GM21447 (cell line): ENCODE data around the gene LST1.
A peak's percentile ranks its signal among the peaks of the same experiment; 100 is the strongest.

Source experiments
- ATAC-seq: cut with Tn5 transposase; IDR thresholded peaks from one replicate; pipeline ENCODE4 v1.9.1; 2021; ENCODE audit not compliant: unreplicated experiment

The LST1 gene

GRCh38 chr6:31559958-31560696, 25.9 kb upstream of the LST1 start:
- ATAC-seq, result peak; percentile 62

- no peak for ATAC-seq
Measured at GRCh38 chr6:31560697-31561058, 25.4 kb upstream of the LST1 start.

DNA sequence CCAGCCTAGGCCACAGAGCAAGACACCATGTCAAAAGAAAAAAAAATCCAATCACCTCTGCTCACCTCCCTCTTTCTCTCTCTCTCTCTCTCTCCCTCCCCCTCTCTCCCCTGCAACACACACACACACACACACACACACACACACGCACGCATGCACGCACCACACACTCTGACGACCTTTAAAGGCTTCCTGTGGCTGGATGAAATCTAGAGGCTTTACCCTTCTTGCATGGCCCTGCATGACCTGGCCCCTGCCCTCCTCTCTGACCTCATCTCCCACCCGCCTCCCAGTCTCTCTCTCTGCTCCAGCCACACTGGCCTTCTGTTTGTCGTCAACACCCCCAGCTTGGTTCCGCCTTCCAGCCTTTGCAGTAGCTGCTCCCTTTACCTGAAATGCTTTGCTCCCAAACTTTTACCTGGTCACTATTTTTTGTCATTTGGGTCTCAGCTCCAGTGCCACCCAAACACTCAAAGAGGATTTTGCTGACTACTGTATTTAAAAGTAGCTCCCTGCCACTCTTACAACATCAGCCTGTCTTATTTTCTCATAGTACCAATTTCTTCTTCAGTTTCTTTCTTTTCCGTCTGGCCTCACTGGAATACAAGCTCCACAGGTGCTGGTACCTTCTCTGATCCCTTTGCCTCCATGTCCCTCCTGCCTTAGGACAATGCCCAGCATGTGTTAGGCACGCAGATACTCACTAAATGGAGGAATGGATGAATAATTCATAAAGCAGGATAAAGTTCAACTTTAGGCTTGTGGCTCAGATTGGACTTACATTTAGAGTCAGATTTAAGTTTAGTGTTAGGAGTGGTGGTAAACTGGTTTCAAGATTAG, 18.3 kb upstream of the LST1 start:
- ATAC-seq, result no peak

DNA sequence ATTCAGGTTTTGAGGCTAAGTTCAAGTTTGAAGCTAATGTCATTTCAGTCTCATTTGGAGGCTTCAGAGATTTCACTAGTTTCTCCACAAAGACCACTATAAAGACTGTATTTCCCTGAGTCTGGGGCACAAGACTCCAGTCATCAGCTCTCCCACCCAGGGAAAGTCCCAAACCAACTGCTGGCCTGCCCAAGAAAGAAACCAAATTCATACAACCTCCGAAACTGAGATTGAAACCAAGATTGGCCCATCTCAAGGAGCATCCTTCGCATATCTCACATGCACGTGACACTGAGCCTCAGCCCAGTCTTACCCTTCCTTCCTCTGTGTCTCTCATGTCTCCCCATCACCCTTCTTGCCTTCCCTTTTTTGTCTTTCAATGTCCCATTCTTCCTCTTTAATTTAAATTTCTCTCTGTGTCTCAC, 17.5 kb upstream of the LST1 start:
- ATAC-seq, result peak; percentile 59

- no peak for ATAC-seq
Measured at GRCh38 chr6:31569861-31570536, 16.1 kb upstream of the LST1 start.

DNA sequence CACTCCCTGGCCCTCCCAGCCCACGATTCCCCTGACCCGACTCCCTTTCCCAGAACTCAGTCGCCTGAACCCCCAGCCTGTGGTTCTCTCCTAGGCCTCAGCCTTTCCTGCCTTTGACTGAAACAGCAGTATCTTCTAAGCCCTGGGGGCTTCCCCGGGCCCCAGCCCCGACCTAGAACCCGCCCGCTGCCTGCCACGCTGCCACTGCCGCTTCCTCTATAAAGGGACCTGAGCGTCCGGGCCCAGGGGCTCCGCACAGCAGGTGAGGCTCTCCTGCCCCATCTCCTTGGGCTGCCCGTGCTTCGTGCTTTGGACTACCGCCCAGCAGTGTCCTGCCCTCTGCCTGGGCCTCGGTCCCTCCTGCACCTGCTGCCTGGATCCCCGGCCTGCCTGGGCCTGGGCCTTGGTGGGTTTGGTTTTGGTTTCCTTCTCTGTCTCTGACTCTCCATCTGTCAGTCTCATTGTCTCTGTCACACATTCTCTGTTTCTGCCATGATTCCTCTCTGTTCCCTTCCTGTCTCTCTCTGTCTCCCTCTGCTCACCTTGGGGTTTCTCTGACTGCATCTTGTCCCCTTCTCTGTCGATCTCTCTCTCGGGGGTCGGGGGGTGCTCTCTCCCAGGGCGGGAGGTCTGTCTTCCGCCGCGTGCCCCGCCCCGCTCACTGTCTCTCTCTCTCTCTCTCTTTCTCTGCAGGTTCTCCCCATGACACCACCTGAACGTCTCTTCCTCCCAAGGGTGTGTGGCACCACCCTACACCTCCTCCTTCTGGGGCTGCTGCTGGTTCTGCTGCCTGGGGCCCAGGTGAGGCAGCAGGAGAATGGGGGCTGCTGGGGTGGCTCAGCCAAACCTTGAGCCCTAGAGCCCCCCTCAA, 13.8 kb upstream of the LST1 start, which contains the start of gene LTA:
Gene LTA, plus strand, starts transcription at position 249 of the 871 bp plus-strand sequence. Its CDS starts 454 bp downstream, at position 703.
- ATAC-seq, result peak; percentile 44

GRCh38 chr6:31573239-31574105, 12.6 kb upstream of the LST1 start:
- no peak for ATAC-seq

GRCh38 chr6:31574106-31575061, 11.7 kb upstream of the LST1 start:
- ATAC-seq, result no peak

DNA sequence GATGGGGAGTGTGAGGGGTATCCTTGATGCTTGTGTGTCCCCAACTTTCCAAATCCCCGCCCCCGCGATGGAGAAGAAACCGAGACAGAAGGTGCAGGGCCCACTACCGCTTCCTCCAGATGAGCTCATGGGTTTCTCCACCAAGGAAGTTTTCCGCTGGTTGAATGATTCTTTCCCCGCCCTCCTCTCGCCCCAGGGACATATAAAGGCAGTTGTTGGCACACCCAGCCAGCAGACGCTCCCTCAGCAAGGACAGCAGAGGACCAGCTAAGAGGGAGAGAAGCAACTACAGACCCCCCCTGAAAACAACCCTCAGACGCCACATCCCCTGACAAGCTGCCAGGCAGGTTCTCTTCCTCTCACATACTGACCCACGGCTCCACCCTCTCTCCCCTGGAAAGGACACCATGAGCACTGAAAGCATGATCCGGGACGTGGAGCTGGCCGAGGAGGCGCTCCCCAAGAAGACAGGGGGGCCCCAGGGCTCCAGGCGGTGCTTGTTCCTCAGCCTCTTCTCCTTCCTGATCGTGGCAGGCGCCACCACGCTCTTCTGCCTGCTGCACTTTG, 10.7 kb upstream of the LST1 start, which contains the start of gene TNF:
Gene TNF, plus strand, starts transcription at position 231 of the 567 bp plus-strand sequence. Its CDS starts 177 bp downstream, at position 408.
- ATAC-seq, result no peak

- ATAC-seq, result no peak
Measured at GRCh38 chr6:31575952-31576685, 10.0 kb upstream of the LST1 start.

DNA sequence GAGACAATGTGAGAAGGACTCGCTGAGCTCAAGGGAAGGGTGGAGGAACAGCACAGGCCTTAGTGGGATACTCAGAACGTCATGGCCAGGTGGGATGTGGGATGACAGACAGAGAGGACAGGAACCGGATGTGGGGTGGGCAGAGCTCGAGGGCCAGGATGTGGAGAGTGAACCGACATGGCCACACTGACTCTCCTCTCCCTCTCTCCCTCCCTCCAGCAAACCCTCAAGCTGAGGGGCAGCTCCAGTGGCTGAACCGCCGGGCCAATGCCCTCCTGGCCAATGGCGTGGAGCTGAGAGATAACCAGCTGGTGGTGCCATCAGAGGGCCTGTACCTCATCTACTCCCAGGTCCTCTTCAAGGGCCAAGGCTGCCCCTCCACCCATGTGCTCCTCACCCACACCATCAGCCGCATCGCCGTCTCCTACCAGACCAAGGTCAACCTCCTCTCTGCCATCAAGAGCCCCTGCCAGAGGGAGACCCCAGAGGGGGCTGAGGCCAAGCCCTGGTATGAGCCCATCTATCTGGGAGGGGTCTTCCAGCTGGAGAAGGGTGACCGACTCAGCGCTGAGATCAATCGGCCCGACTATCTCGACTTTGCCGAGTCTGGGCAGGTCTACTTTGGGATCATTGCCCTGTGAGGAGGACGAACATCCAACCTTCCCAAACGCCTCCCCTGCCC, 9.0 kb upstream of the LST1 start:
- no peak for ATAC-seq

DNA sequence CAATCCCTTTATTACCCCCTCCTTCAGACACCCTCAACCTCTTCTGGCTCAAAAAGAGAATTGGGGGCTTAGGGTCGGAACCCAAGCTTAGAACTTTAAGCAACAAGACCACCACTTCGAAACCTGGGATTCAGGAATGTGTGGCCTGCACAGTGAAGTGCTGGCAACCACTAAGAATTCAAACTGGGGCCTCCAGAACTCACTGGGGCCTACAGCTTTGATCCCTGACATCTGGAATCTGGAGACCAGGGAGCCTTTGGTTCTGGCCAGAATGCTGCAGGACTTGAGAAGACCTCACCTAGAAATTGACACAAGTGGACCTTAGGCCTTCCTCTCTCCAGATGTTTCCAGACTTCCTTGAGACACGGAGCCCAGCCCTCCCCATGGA, 8.5 kb upstream of the LST1 start:
- ATAC-seq, result no peak

DNA sequence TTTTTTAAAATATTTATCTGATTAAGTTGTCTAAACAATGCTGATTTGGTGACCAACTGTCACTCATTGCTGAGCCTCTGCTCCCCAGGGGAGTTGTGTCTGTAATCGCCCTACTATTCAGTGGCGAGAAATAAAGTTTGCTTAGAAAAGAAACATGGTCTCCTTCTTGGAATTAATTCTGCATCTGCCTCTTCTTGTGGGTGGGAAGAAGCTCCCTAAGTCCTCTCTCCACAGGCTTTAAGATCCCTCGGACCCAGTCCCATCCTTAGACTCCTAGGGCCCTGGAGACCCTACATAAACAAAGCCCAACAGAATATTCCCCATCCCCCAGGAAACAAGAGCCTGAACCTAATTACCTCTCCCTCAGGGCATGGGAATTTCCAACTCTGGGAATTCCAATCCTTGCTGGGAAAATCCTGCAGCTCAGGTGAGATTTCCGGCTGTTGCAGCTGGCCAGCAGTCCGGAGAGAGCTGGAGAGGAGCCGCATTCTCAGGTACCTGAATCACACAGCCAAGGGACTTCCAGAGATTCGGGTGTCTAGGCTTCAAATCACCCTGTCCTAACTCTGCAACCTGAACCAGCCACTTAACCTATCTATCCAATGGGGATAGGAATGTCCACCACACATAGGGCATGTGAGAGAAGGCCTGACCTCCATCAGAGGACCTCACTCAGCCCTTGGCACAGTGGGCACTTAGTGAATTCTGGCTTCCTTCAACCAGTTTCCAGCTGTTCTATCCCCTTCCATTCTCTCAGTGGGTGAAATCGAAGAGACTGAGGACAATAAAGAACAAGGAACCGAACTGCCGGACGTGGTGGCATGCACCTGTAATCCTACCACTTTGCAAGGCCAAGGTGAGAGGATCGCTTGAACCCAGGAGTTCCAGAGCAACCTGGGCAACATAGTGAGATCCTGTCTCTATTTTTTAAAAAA, 7.6 kb upstream of the LST1 start:
- ATAC-seq, result no peak

- no peak for ATAC-seq
Measured at GRCh38 chr6:31579119-31579505, 7.0 kb upstream of the LST1 start.

DNA sequence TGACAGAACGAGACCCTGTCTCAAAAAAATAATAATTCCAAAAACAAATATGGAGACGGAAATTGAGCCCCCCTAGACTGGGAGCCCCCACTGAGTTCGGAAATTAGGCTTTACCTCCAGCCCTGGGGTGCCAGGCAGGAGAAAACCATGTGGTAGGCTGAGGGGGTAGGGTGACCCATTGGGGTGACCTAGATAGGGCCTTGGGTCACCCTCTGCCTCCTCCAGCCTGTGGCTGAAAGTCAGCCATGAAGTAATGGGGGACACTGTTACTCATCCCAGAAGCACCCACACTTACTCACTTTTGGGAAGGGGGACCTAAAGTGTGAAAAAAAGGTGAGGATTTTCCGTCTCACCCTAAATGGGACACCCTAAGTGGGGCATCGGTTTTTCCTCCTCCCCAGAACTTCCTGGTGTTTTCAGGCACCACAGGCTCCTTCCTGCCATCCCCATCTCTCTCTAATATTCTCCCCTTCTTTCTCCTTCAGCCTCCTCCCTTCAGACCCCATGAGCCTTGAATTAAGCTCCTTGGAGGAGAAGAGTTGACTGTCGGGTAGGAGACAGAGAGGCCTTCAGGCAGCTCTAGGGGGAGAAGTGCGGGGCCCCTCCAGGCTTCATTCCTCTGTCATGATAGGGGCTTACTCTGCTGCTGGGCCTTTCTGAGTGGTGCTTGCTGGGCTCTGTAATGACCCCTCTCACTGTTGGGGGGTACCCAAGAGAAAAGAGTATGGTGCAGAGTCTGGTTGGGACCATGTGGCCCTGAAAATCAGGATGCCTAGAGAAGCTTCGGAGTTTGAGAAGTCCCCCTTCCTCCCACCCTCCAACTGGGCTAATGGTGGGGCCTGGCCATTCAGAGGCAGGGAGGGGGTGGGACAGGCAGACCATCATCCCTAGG, 6.3 kb upstream of the LST1 start:
- no peak for ATAC-seq
